Aorta (tissue), 5 donors: ENCODE measurements around the gene FRMD4A. TPM values are rescaled to one million over a fixed set of nuclear protein-coding genes. Genes with fewer than 3 reads are reported as not detected.

Experiments used
- ATAC-seq: fragments of 200-7000 bp; cut with Tn5 transposase; one replicate; pipeline ENCODE4 v1.9.1; 2022; ENCODE audit warnings: moderate library complexity; ENCODE audit not compliant: low FRiP score
- DNase-seq, 2 donors: peaks; one replicate each; pipeline ENCODE4 v3.0.0-alpha.2; 2020
- H3K27ac ChIP-seq, 2 donors: one replicate each; pipeline ENCODE4 v1.5.1; 2013; ENCODE audit warnings: low read length in 2 of 2, mild to moderate bottlenecking in 2 of 2, moderate library complexity in 2 of 2, control low read depth in 1 of 2, inconsistent platforms in 1 of 2, low read depth in 1 of 2
- H3K27me3 ChIP-seq, 2 donors: one replicate each; pipeline ENCODE4 v1.6.1; 2013; ENCODE audit warnings: control low read depth in 1 of 2, low read length in 1 of 2, mild to moderate bottlenecking in 1 of 2, moderate library complexity in 1 of 2; ENCODE audit not compliant: insufficient read depth in 2 of 2, control insufficient read depth in 1 of 2
- H3K36me3 ChIP-seq, 2 donors: one replicate each; pipeline ENCODE4 v1.6.1; 2013; ENCODE audit warnings: control low read depth in 1 of 2, low read length in 1 of 2, mild to moderate bottlenecking in 1 of 2; ENCODE audit not compliant: insufficient read depth in 2 of 2, control insufficient read depth in 1 of 2
- H3K4me1 ChIP-seq, 2 donors: one replicate each; pipeline ENCODE4 v1.6.1; 2013; ENCODE audit warnings: low read length in 2 of 2, control low read depth in 1 of 2, mild to moderate bottlenecking in 1 of 2, moderate library complexity in 1 of 2; ENCODE audit not compliant: insufficient read depth in 2 of 2, control insufficient read depth in 1 of 2
- H3K4me3 ChIP-seq, 2 donors: one replicate each; pipeline ENCODE4 v1.5.1; 2013; ENCODE audit warnings: low read length in 2 of 2, control low read depth in 1 of 2, mild to moderate bottlenecking in 1 of 2
- H3K9me3 ChIP-seq: one replicate; pipeline ENCODE4 v1.6.1; 2013; ENCODE audit warnings: mild to moderate bottlenecking, low read length; ENCODE audit not compliant: control insufficient read depth
- WGBS, 2 donors: extraction: QIAGEN DNeasy Blood & Tissue Kit; methylation state at CpG; one replicate each; pipeline ENCODE4 v1.1.7; 2013; 5-methylcytosine and 5-hydroxymethylcytosine counted together
- intact Hi-C, 2 donors: fragments of 100-400 bp; cut with DNase I; formaldehyde crosslinking; loops; one replicate each; pipeline versions ENCODE4 v1.14.2 to v1.15.0; 2022
- polyA plus RNA-seq, 2 donors: library from polyadenylated mRNA; stranded (reverse); fragments of 200-250 nt; gene quantifications; one replicate each; pipeline ENCODE4 v1.2.3, GENCODE V29; 2013
- total RNA-seq, 2 donors: library from RNA; stranded (reverse); fragmentation: NEBNext Ultra II Directional; extraction: Animal tissue kit (Norgen Biotek cat#: 25700); gene quantifications; one replicate each; pipeline ENCODE4 v1.2.1, GENCODE V29; 2021
- donor health status: healthy with polysubstance abuse.
- donor health status: Bipolar disorder and iron deficiency.
- donor health status: DM: no; HTN: no; CAD: no.
- donor health status: DM: no; HTN: no; CAD: no.
- donor health status: DM: yes; HTN: yes; CAD: no.

The FRMD4A gene
- total and polyA plus RNA-seq, 4 donors, result 11.4 to 65.6 (median 39.7) TPM

DNA sequence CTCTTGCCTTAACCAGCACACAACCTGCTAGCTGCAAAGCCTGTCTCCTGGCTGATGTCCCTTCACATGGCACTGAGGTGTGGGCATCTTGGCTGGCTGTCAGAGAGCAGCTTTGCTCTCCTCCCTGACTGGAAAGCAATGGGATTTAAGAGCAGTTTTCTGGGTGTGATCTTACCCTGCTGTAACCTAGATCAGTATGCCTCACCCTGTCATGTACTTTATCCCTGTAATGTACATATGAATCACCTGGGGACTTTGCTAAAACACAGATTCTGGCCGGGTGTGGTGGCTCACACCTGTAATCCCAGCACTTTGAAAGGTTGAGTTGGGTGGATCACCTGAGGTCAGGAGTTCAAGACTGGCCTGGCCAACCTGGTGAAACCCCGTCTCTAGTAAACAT is 209.9 kb downstream of the FRMD4A start:
- ATAC-seq, result no peak
- Histone ChIP-seq H3K4me3 (no peak overlapping the region), H3K36me3 (no peaks in the 10 kb centered on the region)

DNA sequence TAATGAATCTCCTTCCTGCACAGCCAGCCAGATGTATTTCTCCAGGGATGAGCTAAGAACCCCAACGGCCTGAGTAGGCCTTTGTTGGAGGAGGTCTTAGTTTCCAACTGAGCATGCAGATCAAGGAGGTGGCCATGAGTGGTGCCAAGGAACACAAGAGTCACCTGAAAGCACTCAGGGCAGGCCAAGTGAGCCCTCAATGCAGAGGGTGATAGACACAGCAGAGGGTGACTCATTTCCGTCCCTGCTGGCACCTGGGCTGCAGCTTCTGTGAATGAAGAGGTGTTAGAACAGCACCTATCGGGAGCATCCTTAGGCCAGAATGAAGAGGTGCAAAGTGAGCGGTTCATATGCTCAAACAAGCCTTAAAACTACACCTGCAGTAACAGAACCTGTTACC is 211.8 kb downstream of the FRMD4A start:
- DNase-seq, result no peak
- no peaks in the 10 kb centered on the region for H3K36me3 ChIP-seq
- intact Hi-C loops, result no loop called here
- no peak overlapping the region for H3K27ac ChIP-seq
- H3K4me1 ChIP-seq, result no peaks in the 10 kb centered on the region
- no peak overlapping the region for H3K4me3 ChIP-seq
- WGBS, 2 donors, result 93 to 95% methylated on average over 4 of the region's 4 CpGs
- no peak for ATAC-seq
- H3K9me3 ChIP-seq, result no peaks in the 10 kb centered on the region
- no peaks in the 10 kb centered on the region for H3K27me3 ChIP-seq

More for the DNA sequence above, 209.9 kb downstream of the FRMD4A start:
- intact Hi-C loops, result no loop called here
- Histone ChIP-seq H3K27ac (no peak overlapping the region), H3K4me1 (no peaks in the 10 kb centered on the region), H3K9me3 (no peaks in the 10 kb centered on the region), H3K27me3 (no peaks in the 10 kb centered on the region)
- DNase-seq, result no peak
- 93 to 94% methylated on average over 2 of the region's 2 CpGs for WGBS, 2 donors

DNA sequence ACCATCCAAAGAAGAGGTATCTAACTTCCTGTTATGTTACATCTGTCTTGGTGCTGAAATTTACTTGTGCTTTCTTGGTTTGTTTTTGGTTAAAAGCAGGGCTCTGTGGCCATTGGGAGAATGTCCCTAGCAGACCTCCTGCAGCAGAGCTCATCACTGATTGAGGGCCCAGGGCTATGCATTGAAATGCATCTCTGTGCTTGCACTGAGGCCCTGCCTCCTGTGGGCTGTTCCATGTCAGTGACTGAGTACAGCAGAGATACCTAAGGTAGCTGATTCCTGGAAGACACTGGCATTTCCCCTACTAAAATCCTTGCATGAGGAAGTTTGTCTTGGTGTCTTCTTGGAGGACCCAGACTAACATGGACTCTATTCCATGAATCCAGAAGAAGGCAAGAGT is 213.9 kb downstream of the FRMD4A start:
- no peak for ATAC-seq
- Histone ChIP-seq H3K9me3 (no peaks in the 10 kb centered on the region), H3K4me3 (no peak overlapping the region), H3K27ac (no peak overlapping the region), H3K4me1 (no peaks in the 10 kb centered on the region), H3K36me3 (no peaks in the 10 kb centered on the region), H3K27me3 (no peaks in the 10 kb centered on the region)
- intact Hi-C loops, result no loop called here
- DNase-seq, result no peak

DNA sequence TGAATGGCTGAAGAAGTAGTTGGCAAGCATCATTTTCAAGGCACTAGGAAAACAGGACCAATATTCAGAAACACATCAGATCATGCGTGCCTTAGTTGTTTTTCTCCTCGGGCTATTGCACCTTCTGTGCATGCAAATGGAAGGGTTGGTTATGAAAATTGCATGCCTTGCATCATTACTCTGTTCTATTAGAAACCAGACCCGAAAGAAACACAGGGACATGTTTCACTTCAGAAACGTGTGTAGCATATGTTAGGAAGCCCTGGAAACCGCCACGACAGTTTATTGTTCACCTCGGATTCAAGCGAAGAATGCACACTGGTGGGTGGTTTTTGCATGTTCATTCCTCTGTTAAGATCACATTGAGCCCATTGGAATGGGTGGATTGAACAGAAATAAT is 214.7 kb downstream of the FRMD4A start:
- intact Hi-C loops, result no loop called here
- H3K9me3 ChIP-seq, result no peaks in the 10 kb centered on the region
- 92% methylated on average over 8 of the region's 8 CpGs for WGBS, 2 donors
- no peaks in the 10 kb centered on the region for H3K27me3 ChIP-seq
- no peak for DNase-seq
- H3K4me1 ChIP-seq, result no peaks in the 10 kb centered on the region
- ATAC-seq, result no peak
- no peak overlapping the region for H3K27ac ChIP-seq
- H3K36me3 ChIP-seq, result no peaks in the 10 kb centered on the region
- H3K4me3 ChIP-seq, result no peak overlapping the region

DNA sequence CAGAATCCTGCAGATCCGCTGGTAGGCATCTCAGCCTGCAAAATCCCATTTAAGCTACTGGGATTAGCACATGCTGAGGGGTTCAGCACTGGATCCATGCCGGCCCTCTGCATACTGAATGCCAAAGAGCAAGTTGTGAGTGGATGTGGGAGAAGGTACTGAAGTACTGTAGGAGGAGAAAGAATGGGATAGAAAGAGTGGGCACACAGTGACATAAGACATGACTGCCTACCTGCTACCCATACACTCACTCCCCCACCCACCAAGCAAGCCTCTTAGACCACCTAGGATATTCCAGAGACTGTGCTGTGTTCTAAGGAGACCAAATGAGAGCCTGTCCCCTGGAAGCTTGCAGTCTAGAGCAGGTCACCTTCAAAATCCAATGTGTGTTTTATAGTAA is 215.9 kb downstream of the FRMD4A start:
- 91 to 97% methylated on average over 2 of the region's 2 CpGs for WGBS, 2 donors
- H3K4me3 ChIP-seq, result no peak overlapping the region
- no peaks in the 10 kb centered on the region for H3K9me3 ChIP-seq
- intact Hi-C loops, result no loop called here
- DNase-seq, result no peak
- ATAC-seq, result no peak
- H3K27ac ChIP-seq, result no peak overlapping the region
- no peaks in the 10 kb centered on the region for H3K27me3 ChIP-seq
- H3K36me3 ChIP-seq, result no peaks in the 10 kb centered on the region
- no peaks in the 10 kb centered on the region for H3K4me1 ChIP-seq

DNA sequence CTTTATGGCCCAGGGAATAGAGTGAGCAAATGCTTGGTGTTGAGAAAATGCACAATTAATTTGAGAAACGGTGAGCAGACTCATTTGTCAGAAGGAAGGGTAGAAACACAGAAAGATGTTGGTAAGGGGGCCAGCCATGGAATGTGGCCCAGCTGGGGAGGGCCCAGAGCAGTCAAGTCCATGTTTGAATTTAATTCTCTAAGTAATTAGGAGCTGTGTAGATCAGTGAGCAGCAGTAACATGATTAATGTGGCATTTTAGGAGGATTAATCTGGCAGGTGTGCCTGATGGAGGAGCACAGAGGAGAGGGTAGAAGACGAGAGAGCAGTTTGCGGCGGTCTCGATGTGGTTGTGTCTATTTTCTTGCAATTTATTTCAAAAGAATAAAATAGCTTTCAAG is 218.7 kb downstream of the FRMD4A start:
- intact Hi-C loops, result no loop called here
- ATAC-seq (no peak), DNase-seq (no peak)
- H3K4me3 ChIP-seq, result no peak overlapping the region
- no peaks in the 10 kb centered on the region for H3K9me3 ChIP-seq
- no peaks in the 10 kb centered on the region for H3K27me3 ChIP-seq
- no peak overlapping the region for H3K27ac ChIP-seq
- H3K36me3 ChIP-seq, result no peaks in the 10 kb centered on the region
- H3K4me1 ChIP-seq, result no peaks in the 10 kb centered on the region
- WGBS, 2 donors, result 87 to 90% methylated on average over 5 of the region's 5 CpGs

DNA sequence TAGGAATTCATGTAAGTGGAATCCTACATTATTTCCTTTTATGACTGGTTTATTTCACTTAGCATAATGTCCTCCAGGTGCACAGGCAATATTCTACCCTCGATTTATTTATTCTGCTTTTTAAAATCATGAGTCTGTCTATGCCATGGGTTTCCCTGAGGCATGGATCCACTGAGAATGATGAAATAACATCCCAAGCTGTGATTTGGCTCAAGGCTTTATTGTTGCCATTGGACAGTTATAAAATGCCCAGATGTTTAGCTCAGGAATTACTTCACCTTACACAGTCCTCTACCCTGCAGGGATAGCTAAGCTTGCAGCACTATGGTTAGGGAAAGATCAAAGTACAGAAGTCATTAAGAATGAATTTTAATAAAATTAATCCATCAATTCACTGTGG is 219.5 kb downstream of the FRMD4A start:
- Histone ChIP-seq H3K9me3 (no peaks in the 10 kb centered on the region), H3K27ac (no peak overlapping the region), H3K4me3 (no peak overlapping the region), H3K27me3 (no peaks in the 10 kb centered on the region), H3K4me1 (no peaks in the 10 kb centered on the region), H3K36me3 (no peaks in the 10 kb centered on the region)
- 94% methylated on average over 1 of the region's 1 CpG for WGBS, 2 donors
- DNase-seq (no peak), ATAC-seq (no peak)
- intact Hi-C loops, result no loop called here

DNA sequence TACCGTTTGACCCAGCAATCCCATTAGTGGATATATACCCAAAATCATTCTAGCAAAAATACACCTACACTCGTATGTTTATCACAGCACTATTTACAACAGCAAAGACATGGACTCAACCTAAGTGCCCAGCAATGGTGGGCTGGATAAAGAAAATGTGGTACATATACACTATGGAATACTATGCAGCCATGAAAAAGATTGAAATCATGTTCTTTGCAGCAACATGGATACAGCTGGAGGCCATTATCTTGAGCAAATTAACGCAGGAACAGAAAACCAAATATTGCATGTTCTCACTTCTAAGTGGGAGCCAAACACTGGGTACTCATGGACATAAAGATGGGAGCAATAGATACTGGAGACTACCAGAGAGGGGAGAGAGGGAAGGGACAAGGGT is 223.9 kb downstream of the FRMD4A start:
- WGBS, 2 donors, result 93 to 95% methylated on average over 3 of the region's 3 CpGs
- intact Hi-C loops, result no loop called here
- H3K27me3 ChIP-seq, result no peaks in the 10 kb centered on the region
- H3K27ac ChIP-seq, result no peak overlapping the region
- no peak overlapping the region for H3K4me3 ChIP-seq
- no peaks in the 10 kb centered on the region for H3K9me3 ChIP-seq
- DNase-seq (no peak), ATAC-seq (no peak)
- no peaks in the 10 kb centered on the region for H3K4me1 ChIP-seq
- no peaks in the 10 kb centered on the region for H3K36me3 ChIP-seq

DNA sequence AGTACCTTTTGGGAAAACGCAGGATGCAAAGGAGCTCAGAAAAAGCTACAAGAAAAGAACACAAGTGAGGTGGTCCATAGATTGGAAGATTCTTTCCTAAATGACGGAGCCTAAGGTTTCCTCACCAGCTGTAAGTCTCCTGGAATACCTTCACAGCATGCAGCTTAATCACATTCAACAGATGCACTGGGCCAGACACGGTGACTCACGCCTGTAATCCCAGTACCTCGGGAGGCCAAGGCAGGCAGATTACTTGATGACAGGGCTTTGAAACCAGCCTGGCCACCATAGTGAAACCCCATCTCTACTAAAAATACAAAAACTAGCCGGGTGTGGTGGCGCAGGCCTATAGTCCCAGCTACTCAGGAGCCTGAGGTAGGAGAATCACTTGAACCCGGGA is 228.7 kb downstream of the FRMD4A start:
- no peaks in the 10 kb centered on the region for H3K4me1 ChIP-seq
- no peak overlapping the region for H3K27ac ChIP-seq
- intact Hi-C loops, result no loop called here
- ATAC-seq (no peak), DNase-seq (no peak)
- no peaks in the 10 kb centered on the region for H3K27me3 ChIP-seq
- H3K4me3 ChIP-seq, result no peak overlapping the region
- H3K9me3 ChIP-seq, result no peaks in the 10 kb centered on the region
- no peaks in the 10 kb centered on the region for H3K36me3 ChIP-seq
- WGBS, 2 donors, result 91 to 94% methylated on average over 8 of the region's 8 CpGs
